Neuron (in vitro differentiated cells): ENCODE data around the gene CDC23.
"Not testable (repeated sequence)": the region's sequence is repeated elsewhere in the genome, so short reads cannot be mapped to it uniquely, and the experiment has no call there.

Experiments used
- H2AFZ ChIP-seq: one replicate; pipeline ENCODE4 v1.6.1; 2013; ENCODE audit warnings: low read depth, mild to moderate bottlenecking, inconsistent platforms, low read length, moderate library complexity
- H3K27me3 ChIP-seq: one replicate; pipeline ENCODE4 v1.6.1; 2013; ENCODE audit warnings: low read length; ENCODE audit not compliant: insufficient read depth
- H3K36me3 ChIP-seq: one replicate; pipeline ENCODE4 v1.6.1; 2013; ENCODE audit warnings: low read length; ENCODE audit not compliant: insufficient read depth
- H3K4me1 ChIP-seq: one replicate; pipeline ENCODE4 v1.6.1; 2013; ENCODE audit warnings: low read length; ENCODE audit not compliant: insufficient read depth
- H3K4me3 ChIP-seq: 2 replicates; pipeline ENCODE4 v1.5.1; 2013; ENCODE audit warnings: mild to moderate bottlenecking, low read length, moderate library complexity
- H3K9me3 ChIP-seq: one replicate; pipeline ENCODE4 v1.6.1; 2013; ENCODE audit warnings: low read length

The CDC23 gene

DNA sequence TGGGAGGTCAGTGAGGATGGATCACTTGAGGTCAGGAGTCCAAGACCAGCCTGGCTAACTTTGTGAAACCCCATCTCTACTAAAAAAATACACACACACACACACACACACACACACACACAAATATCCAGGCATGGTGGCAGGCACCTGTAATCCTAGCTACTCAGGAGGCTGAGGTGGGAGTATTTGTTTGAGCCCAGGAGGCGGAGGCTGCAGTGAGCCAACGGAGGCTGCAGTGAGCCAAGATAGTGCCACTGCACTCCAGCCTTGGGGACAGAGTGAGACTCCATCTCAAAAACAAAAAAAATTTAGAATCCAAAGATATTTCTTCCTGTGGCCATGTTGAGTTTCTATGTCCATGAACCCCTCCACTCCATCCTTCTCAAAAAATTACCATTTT, 21.5 kb upstream of the CDC23 start:
- H2AFZ ChIP-seq = no peak overlapping the region
- no peaks in the 10 kb centered on the region for H3K27me3 ChIP-seq
- no peaks in the 10 kb centered on the region for H3K4me1 ChIP-seq
- H3K9me3 ChIP-seq = no peaks in the 10 kb centered on the region
- no peaks in the 10 kb centered on the region for H3K36me3 ChIP-seq
- no peak overlapping the region for H3K4me3 ChIP-seq

DNA sequence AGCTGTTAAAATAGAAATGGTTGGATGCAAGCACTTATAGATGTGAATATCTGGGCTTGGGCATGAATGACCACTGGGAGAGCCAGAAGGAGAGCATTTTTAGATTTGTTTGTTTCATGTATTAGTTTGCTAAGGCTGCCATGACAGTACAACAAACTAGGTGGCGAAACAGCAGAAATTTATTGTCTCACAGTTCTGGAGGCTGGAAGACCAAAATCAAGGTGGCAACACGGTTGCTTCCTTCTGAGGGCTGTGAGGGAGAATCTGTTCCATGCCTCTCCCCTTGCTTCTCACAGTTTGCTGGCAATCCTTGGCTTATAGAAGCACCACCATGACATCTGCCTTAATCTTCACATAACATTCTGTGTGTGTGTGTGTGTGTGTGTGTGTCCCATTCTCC, 20.2 kb upstream of the CDC23 start:
- Histone ChIP-seq H3K27me3 (no peaks in the 10 kb centered on the region), H2AFZ (no peak overlapping the region), H3K4me1 (no peaks in the 10 kb centered on the region), H3K9me3 (no peaks in the 10 kb centered on the region), H3K36me3 (no peaks in the 10 kb centered on the region), H3K4me3 (no peak overlapping the region)

DNA sequence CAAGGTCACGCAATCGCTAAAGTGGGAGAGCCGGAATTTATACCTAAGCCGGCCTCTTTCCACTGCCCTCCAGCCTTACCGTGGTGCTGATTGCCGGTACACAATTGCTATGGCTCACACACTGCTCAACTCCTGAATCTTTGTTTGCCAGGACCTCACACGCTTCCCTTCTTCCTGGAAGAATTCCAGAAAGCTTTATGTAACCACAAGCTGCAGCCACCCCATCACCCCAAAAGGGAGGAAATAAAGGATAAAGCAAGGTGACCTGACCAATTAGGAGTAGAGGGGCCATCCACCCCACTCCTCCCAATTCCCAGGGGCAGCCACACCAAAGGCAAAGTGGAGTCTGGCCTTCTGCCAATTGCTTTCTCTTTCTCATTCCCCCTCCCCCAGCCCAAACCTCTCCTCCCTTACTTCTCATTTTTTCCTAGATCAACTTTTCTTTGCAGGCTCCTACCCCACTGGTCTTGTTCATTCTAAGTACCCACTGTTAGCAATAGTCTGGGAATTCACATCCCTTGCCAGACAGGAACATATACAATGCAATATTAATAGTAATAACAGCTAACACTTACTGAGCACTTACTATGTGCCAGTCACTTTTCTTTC, 18.0 kb upstream of the CDC23 start:
- H3K36me3 ChIP-seq = no peaks in the 10 kb centered on the region
- no peaks in the 10 kb centered on the region for H3K4me1 ChIP-seq
- H3K27me3 ChIP-seq = no peaks in the 10 kb centered on the region
- no peaks in the 10 kb centered on the region for H3K9me3 ChIP-seq
- no peak overlapping the region for H3K4me3 ChIP-seq
- no peak overlapping the region for H2AFZ ChIP-seq

- Histone ChIP-seq H3K27me3 (no peaks in the 10 kb centered on the region), H3K9me3 (no peaks in the 10 kb centered on the region), H3K4me1 (no peaks in the 10 kb centered on the region), H3K36me3 (no peaks in the 10 kb centered on the region), H2AFZ (no peak overlapping the region), H3K4me3 (no peak overlapping the region)
Measured at GRCh38 chr5:138230261-138230660, 17.1 kb upstream of the CDC23 start.

DNA sequence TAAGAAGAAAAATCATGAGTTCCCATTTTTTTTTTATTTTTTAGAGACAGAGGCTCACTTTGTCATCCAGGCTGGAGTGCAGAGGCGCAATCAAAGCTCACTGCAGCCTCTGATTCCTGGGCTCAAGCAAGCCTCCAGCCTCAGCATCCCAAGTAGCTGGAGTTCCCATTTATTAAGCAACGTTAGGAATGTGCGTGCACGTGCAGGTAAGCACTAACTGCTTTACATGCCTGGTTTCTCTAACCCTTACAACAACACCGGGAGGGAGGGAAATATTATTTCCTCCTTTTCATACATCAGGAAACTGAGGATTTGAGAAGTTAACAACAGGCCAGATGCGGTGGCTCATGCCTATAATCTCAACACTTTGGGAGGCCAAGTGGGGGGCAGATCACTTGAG, 16.3 kb upstream of the CDC23 start:
- H3K4me1 ChIP-seq = no peaks in the 10 kb centered on the region
- H3K27me3 ChIP-seq = no peaks in the 10 kb centered on the region
- no peaks in the 10 kb centered on the region for H3K36me3 ChIP-seq
- no peak overlapping the region for H3K4me3 ChIP-seq
- H3K9me3 ChIP-seq = no peaks in the 10 kb centered on the region
- no peak overlapping the region for H2AFZ ChIP-seq

- H2AFZ ChIP-seq = no peak overlapping the region
- no peak overlapping the region for H3K4me3 ChIP-seq
- peaks cover 7% of the 10 kb centered on the region for H3K27me3 ChIP-seq
- H3K9me3 ChIP-seq = no peaks in the 10 kb centered on the region
- no peaks in the 10 kb centered on the region for H3K36me3 ChIP-seq
- H3K4me1 ChIP-seq = no peaks in the 10 kb centered on the region
Measured at GRCh38 chr5:138226910-138227309, 13.8 kb upstream of the CDC23 start.

DNA sequence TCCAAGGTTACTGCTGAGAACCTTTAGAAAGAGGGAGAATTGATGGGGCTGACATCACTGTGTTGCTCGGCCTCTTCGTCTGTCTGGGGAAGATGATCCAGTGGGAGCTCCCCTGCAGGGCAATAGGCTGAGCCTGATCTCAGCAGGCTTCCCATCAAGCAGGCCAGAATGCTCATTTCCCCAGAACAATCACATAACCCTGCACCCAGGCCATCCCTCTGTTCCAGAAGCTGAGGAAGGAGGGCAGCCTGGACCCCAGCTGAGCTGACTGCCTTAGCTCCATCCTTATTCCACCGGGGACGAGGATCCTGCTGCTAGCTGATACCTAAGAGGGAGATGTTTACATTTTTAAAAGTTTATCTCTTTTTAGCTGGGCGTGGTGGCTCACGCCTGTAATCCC, 11.6 kb upstream of the CDC23 start:
- H3K9me3 ChIP-seq = no peaks in the 10 kb centered on the region
- H3K36me3 ChIP-seq = no peaks in the 10 kb centered on the region
- no peak overlapping the region for H3K4me3 ChIP-seq
- peaks cover 7% of the 10 kb centered on the region for H3K27me3 ChIP-seq
- H3K4me1 ChIP-seq = no peaks in the 10 kb centered on the region
- no peak overlapping the region for H2AFZ ChIP-seq

DNA sequence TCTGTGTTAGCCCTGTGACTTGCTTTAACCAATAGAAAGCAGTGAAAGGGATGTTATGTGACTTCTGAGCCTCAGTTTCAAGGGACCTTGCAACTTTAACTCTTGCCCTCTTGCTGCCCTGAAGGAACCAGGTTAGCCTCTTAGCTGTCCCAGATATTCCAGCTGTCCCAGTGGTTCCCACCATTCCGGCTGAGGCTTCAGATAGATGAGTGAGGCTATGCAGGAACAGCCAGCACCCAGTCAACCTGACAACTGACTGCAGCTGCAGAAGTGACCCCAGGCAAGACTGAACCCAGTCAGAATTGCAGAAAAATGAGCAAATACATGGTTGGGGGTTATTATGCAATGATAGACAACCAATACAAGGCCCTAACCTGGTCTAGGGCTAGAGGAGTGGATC, 10.4 kb upstream of the CDC23 start:
- H3K4me3 ChIP-seq = no peak overlapping the region
- no peaks in the 10 kb centered on the region for H3K4me1 ChIP-seq
- H2AFZ ChIP-seq = no peak overlapping the region
- no peaks in the 10 kb centered on the region for H3K36me3 ChIP-seq
- H3K27me3 ChIP-seq = peaks cover 7% of the 10 kb centered on the region
- no peaks in the 10 kb centered on the region for H3K9me3 ChIP-seq

DNA sequence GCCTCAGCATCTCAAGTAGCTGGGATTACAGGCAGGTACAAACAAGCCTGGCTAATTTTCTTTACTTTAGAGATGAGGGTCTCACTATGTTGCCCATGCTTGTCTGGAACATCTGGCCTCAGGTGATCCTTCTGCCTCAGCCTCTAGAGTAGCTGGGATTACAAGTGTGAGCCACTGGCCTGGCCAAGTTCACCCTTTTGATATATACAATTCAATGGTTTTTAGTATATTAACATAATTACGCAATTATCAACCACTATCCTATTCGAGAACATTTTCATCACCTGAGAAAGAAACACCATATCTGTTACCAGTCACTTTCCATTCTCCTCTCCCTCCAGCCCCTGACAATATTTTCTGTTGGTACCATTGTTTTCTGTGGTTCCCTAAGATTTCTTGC, 3.7 kb upstream of the CDC23 start:
- Histone ChIP-seq H3K4me1 (peaks cover 7% of the 10 kb centered on the region), H3K4me3 (no peak overlapping the region), H3K27me3 (no peaks in the 10 kb centered on the region), H2AFZ (no peak overlapping the region), H3K9me3 (no peaks in the 10 kb centered on the region), H3K36me3 (no peaks in the 10 kb centered on the region)

DNA sequence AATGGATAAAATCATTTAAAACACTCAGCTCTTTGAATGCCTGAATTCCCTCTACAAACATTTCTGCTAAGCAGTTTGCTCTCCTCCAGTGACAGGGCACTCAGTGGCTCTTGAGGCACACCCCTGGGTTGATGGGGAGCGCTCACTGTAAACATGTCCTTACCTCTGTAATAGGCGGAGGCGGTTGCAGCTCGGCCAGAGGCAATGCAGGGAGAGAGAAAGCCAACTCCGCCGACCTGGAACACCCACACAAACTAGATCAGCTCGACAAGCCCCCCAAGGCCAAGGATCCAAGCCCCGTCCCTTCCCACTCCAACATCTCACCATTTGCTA, 329 bp downstream of the CDC23 start:
- peaks cover 9% of the 10 kb centered on the region for H3K4me1 ChIP-seq

DNA sequence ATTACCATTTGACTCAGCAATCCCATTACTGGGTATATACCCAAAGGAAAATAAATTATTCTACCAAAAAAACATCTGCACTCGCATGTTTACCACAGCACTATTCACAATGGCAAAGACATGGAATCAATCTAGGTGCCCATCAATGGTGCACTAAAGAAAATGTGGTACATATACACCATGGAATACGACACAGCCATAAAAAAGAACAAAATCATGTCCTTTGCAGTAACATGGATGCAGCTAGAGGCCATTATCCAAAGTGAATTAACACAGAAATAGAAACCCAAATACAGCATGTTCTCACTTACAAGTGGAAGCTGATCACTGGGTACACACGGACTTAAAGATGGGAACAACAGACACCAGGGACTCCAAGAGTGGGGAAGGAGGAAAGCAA, 2.1 kb downstream of the CDC23 start:
- no peaks in the 10 kb centered on the region for H3K27me3 ChIP-seq
- H3K36me3 ChIP-seq = peaks cover 29% of the 10 kb centered on the region
- no peaks in the 10 kb centered on the region for H3K9me3 ChIP-seq
- H2AFZ ChIP-seq = no peak overlapping the region
- H3K4me3 ChIP-seq = no peak overlapping the region
- H3K4me1 ChIP-seq = peaks cover 9% of the 10 kb centered on the region

More for the DNA sequence above, 329 bp downstream of the CDC23 start:
- H3K36me3 ChIP-seq = peaks cover 17% of the 10 kb centered on the region
- no peaks in the 10 kb centered on the region for H3K27me3 ChIP-seq
- peak overlapping the region; percentile 84 for H3K4me3 ChIP-seq
- H3K9me3 ChIP-seq = no peaks in the 10 kb centered on the region
- H2AFZ ChIP-seq = peak overlapping the region; percentile 64

DNA sequence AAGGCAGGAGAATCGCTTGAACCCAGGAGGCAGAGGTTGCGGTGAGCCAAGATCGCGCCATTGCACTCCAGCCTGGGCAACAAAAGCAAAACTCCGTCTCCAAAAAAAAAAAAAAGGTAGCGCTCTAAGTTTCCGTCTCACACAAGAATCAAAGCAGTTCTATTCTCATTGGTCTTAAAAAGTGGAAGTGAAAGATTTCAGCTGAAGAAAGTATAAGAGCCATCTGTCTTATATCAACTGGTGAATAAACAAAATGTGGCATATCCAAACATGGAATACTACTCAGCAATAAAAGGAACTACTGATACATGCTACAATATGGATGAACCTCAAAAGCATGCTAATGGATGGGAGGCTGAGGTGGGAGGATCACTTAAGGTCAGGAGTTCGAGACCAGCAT, 19.3 kb downstream of the CDC23 start:
- H3K36me3 ChIP-seq = peaks cover 62% of the 10 kb centered on the region
- H3K4me3 ChIP-seq = not testable (repeated sequence)

DNA sequence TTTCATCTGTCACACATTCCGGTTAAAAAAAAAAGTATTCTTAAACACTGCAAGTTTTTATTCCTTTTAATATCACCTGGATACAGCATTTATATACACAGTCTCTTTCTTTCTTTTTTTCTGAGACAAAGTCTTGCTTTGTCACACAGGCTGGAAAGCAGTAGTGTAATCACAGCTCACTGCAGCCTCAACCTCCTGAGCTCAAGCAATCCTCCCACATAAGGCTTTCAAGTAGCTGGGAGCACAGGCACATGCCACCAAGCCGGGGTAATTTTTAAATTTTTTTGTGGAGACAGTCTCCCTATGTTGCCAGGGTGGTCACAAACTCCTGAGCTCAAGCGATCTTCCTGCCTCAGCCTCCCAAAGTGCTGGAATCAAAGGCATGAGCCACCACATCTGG, 20.3 kb downstream of the CDC23 start:
- H3K9me3 ChIP-seq = no peaks in the 10 kb centered on the region
- H3K4me1 ChIP-seq = no peaks in the 10 kb centered on the region
- peaks cover 62% of the 10 kb centered on the region for H3K36me3 ChIP-seq
- H2AFZ ChIP-seq = no peak overlapping the region
- no peak overlapping the region for H3K4me3 ChIP-seq
- H3K27me3 ChIP-seq = no peaks in the 10 kb centered on the region

More for the DNA sequence above, 19.3 kb downstream of the CDC23 start:
- not testable (repeated sequence) for H3K27me3 ChIP-seq, H3K4me1 ChIP-seq, H2AFZ ChIP-seq, H3K9me3 ChIP-seq

GRCh38 chr5:138188626-138189025, 24.5 kb downstream of the CDC23 start:
- Histone ChIP-seq H3K4me1 (no peaks in the 10 kb centered on the region), H2AFZ (no peak overlapping the region), H3K36me3 (peaks cover 82% of the 10 kb centered on the region), H3K4me3 (no peak overlapping the region), H3K27me3 (no peaks in the 10 kb centered on the region), H3K9me3 (no peaks in the 10 kb centered on the region)
